Panc1 (cell line): ENCODE data around the gene EGFLAM. TPM values are rescaled to one million over a fixed set of nuclear protein-coding genes. Genes with fewer than 3 reads are reported as not detected.

ENCODE experiments used
- ATAC-seq: fragments of 200-7000 bp; cut with Tn5 transposase; 2 replicates; pipeline ENCODE4 v1.9.1; 2020; ENCODE audit warnings: mild to moderate bottlenecking, moderate library complexity
- BruUV-seq: library from RNA; stranded (reverse); fragments of 400-500 nt; replicated peaks from 2 replicates; lab custom pipeline; 2021; lab: Mats Ljungman, UMichigan
- CTCF ChIA-PET: fragments of 300-600 bp; sonication (Branson Sonifier 250); formaldehyde crosslinking; loops from one replicate; lab custom pipeline; 2022; ENCODE audit warnings: antibody characterized with exemption; lab: Charles Lee
- POLR2A ChIA-PET: fragments of 300-600 bp; sonication (Branson Sonifier 250); formaldehyde crosslinking; loops from one replicate; lab custom pipeline; 2022; ENCODE audit warnings: antibody characterized with exemption; lab: Charles Lee
- DNase-seq: peaks from one replicate; pipeline ENCODE4 v3.0.0-alpha.2; 2010; ENCODE audit warnings: low read depth, low spot score
- H3K27ac ChIP-seq: 2 replicates; pipeline ENCODE4 v1.5.1; 2011; ENCODE audit warnings: mild to moderate bottlenecking, low read length, inconsistent platforms
- H3K27me3 ChIP-seq: fragments of 200-500 bp; sonication (Bioruptor generic); 2 replicates; pipeline ENCODE4 v1.6.0; 2014; ENCODE audit warnings: low read length, inconsistent platforms; ENCODE audit not compliant: control insufficient read depth, insufficient read depth
- H3K36me3 ChIP-seq: fragments of 200-500 bp; sonication (Bioruptor generic); 2 replicates; pipeline ENCODE4 v1.5.1; 2014; ENCODE audit warnings: inconsistent platforms, mild to moderate bottlenecking, low read length, moderate library complexity; ENCODE audit not compliant: control insufficient read depth, insufficient read depth
- H3K4me1 ChIP-seq: 2 replicates; pipeline ENCODE4 v1.5.1; 2011; ENCODE audit warnings: inconsistent platforms, mild to moderate bottlenecking, low read length, moderate library complexity; ENCODE audit not compliant: control insufficient read depth, insufficient read depth
- H3K4me3 ChIP-seq, 2 experiments: 2 replicates each; pipeline ENCODE4 v1.5.1; 2011 to 2012; ENCODE audit warnings: low read depth in 2 of 2, low read length in 2 of 2, mild to moderate bottlenecking in 2 of 2, inconsistent platforms in 1 of 2, moderate library complexity in 1 of 2
- H3K9me3 ChIP-seq: fragments of 200-500 bp; sonication (Bioruptor generic); 2 replicates; pipeline ENCODE4 v1.5.1; 2014; ENCODE audit warnings: low read depth, mild to moderate bottlenecking, inconsistent platforms, low read length, moderate library complexity; ENCODE audit not compliant: control insufficient read depth, insufficient read depth
- POLR2AphosphoS5 ChIP-seq: IDR thresholded peaks from 2 replicates; pipeline ENCODE4 v1.6.1; 2012; ENCODE audit warnings: mild to moderate bottlenecking, low read depth, low read length, moderate library complexity
- SIN3A ChIP-seq: IDR thresholded peaks from 2 replicates; pipeline ENCODE4 v1.6.1; 2012; ENCODE audit warnings: low read depth, mild to moderate bottlenecking, low read length, moderate library complexity, borderline replicate concordance; ENCODE audit not compliant: insufficient read depth
- TCF7L2 ChIP-seq: IDR thresholded peaks from 2 replicates; pipeline ENCODE4 v1.6.1; 2011; ENCODE audit warnings: mild to moderate bottlenecking, low read depth, low read length, inconsistent platforms
- in situ Hi-C: cut with HindIII; loops from 2 replicates; pipeline ENCODE4 v1.10.0; 2016; ENCODE audit warnings: low sequenced_read_pairs, low pct_unique_long_range_greater_than_20kb
- intact Hi-C: fragments of 100-400 bp; cut with micrococcal nuclease; formaldehyde crosslinking; loops from one replicate; pipeline ENCODE4 v1.10.0; 2022; ENCODE audit not compliant: unreplicated experiment
- total RNA-seq: library from RNA; stranded (reverse); gene quantifications from one replicate; pipeline ENCODE4 v1.2.1, GENCODE V29; 2021; ENCODE audit not compliant: unreplicated experiment
- TF ChIP-seq, protein P1 (sequence below), 2 experiments: IDR thresholded peaks; 2 replicates each; pipeline ENCODE4 v1.6.1; 2011 to 2012; ENCODE audit warnings: low read depth in 2 of 2, control low read depth in 1 of 2, low read length in 1 of 2, mild to moderate bottlenecking in 1 of 2, moderate library complexity in 1 of 2; ENCODE audit not compliant: insufficient read depth in 1 of 2
- TF ChIP-seq, protein P2 (sequence below): fragments of 450-650 bp; IDR thresholded peaks from 2 replicates; pipeline ENCODE4 v1.5.1; 2017; ENCODE audit warnings: mild to moderate bottlenecking

Gene EGFLAM
- total RNA-seq, 1 experiment from 2014 or later = 14.8 TPM

DNA sequence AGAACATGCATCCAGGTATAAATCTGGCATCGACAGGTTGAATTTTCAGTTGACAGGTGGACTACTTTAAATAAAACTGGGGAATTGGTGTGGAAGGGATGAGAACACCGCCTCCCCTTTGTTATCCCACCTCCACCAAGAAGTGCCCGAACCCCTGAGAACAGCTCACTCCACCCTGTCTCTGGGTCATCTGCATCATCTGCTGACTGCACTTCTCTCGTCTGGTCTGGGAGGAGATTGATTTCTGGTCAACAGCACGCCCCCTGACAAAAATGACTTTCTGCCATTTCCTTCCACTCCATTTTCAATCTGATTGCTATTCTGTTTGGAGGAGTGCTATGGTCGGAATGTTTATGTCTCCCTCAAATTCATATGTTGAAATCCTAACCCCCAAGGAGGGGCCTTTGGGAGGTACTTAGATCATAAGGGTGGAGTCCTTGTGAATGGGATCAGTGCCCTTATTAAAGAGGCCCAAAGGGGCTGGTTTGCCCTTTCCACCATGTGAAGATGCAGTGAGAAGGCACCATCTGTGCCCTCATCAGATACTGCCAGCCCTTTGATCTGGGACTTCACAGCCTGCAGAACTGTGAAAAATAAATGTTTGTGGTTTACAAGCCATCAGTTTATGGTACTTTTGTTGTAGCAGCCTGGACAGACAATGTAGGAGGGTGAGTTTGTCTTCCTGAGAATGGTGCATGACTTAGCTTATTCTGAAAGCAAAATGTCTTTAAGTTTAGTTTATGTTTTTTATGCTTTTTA, 145.7 kb downstream of the EGFLAM start:
- H3K4me1 ChIP-seq = no peaks in the 10 kb centered on the region
- no peaks in the 10 kb centered on the region for H3K36me3 ChIP-seq
- H3K27me3 ChIP-seq = peaks cover 60% of the 10 kb centered on the region
- CTCF ChIA-PET = no interaction called here
- H3K4me3 ChIP-seq = no peak overlapping the region
- ATAC-seq (0 out of 2 replicates have a peak, but pooled peaks have one; percentile 45), DNase-seq (no peak)
- POLR2A ChIA-PET = no interaction called here
- intact Hi-C loops (loop anchor here (10.0 kb wide), 1 partner anchor 199 kb away; no protein-coding TSS in a partner anchor), in situ Hi-C loops (no loop called here)
- TF ChIP-seq SIN3A = no peak
- no peak for TF ChIP-seq POLR2AphosphoS5
- TF ChIP-seq, protein P1, sequence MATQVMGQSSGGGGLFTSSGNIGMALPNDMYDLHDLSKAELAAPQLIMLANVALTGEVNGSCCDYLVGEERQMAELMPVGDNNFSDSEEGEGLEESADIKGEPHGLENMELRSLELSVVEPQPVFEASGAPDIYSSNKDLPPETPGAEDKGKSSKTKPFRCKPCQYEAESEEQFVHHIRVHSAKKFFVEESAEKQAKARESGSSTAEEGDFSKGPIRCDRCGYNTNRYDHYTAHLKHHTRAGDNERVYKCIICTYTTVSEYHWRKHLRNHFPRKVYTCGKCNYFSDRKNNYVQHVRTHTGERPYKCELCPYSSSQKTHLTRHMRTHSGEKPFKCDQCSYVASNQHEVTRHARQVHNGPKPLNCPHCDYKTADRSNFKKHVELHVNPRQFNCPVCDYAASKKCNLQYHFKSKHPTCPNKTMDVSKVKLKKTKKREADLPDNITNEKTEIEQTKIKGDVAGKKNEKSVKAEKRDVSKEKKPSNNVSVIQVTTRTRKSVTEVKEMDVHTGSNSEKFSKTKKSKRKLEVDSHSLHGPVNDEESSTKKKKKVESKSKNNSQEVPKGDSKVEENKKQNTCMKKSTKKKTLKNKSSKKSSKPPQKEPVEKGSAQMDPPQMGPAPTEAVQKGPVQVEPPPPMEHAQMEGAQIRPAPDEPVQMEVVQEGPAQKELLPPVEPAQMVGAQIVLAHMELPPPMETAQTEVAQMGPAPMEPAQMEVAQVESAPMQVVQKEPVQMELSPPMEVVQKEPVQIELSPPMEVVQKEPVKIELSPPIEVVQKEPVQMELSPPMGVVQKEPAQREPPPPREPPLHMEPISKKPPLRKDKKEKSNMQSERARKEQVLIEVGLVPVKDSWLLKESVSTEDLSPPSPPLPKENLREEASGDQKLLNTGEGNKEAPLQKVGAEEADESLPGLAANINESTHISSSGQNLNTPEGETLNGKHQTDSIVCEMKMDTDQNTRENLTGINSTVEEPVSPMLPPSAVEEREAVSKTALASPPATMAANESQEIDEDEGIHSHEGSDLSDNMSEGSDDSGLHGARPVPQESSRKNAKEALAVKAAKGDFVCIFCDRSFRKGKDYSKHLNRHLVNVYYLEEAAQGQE (IDR thresholded peaks at IDR 0.05; ENCODE audit: insufficient read depth in 1 of 2, low read depth in 2 of 2, low read length in 1 of 2) = no peak
- no peak for TF ChIP-seq TCF7L2
- TF ChIP-seq, protein P2, sequence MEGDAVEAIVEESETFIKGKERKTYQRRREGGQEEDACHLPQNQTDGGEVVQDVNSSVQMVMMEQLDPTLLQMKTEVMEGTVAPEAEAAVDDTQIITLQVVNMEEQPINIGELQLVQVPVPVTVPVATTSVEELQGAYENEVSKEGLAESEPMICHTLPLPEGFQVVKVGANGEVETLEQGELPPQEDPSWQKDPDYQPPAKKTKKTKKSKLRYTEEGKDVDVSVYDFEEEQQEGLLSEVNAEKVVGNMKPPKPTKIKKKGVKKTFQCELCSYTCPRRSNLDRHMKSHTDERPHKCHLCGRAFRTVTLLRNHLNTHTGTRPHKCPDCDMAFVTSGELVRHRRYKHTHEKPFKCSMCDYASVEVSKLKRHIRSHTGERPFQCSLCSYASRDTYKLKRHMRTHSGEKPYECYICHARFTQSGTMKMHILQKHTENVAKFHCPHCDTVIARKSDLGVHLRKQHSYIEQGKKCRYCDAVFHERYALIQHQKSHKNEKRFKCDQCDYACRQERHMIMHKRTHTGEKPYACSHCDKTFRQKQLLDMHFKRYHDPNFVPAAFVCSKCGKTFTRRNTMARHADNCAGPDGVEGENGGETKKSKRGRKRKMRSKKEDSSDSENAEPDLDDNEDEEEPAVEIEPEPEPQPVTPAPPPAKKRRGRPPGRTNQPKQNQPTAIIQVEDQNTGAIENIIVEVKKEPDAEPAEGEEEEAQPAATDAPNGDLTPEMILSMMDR = no peak
- no peak overlapping the region for H3K27ac ChIP-seq
- no TSS peak for BruUV-seq
- no peaks in the 10 kb centered on the region for H3K9me3 ChIP-seq

DNA sequence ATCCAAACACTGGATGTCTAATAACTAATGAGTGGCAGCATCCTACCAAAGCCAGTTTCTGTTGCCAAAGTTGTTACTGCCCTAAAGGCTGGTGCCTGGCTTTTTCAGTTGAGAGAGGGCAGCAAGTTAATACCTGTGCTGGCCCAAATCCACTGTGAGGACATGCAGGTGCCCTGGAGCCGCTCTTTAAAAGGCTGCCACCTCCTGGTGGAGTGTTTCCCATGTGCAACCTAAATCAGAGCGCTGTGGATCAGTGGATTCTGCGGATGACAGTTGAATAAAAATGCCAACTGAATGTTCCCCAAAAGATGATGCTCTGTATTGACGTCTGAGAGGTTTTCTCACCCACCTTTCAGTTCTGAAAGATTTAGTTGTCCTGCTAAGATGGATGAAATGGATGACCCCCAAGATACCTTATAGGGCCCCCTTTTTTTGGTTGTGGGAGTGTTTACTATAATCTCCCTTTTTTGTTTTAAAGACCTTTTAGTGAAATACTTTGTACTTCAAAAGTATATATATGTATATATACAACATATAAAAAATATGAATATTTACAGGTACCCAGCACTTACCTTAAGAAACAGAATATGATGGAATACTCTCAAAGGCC, 146.4 kb downstream of the EGFLAM start:
- in situ Hi-C loops (no loop called here), intact Hi-C loops (loop anchor here (10.0 kb wide), 1 partner anchor 200 kb away; no protein-coding TSS in a partner anchor)
- peaks cover 58% of the 10 kb centered on the region for H3K27me3 ChIP-seq
- DNase-seq = no peak
- no peak overlapping the region for H3K4me3 ChIP-seq
- TF ChIP-seq, protein P2 = peak; percentile 61
- no peak for TF ChIP-seq POLR2AphosphoS5
- BruUV-seq = no TSS peak
- no peaks in the 10 kb centered on the region for H3K4me1 ChIP-seq
- CTCF ChIA-PET = no interaction called here
- POLR2A ChIA-PET = no interaction called here
- no peaks in the 10 kb centered on the region for H3K36me3 ChIP-seq
- no peaks in the 10 kb centered on the region for H3K9me3 ChIP-seq
- H3K27ac ChIP-seq = no peak overlapping the region
- peak; percentile 63; the same call in 1 of the 2 replicates for ATAC-seq
